ENCODE measurements around the gene RASA4B. TPM values are rescaled to one million over a fixed set of nuclear protein-coding genes. Genes with fewer than 3 reads are reported as not detected.
"Not testable (repeated sequence)": the region's sequence is repeated elsewhere in the genome, so short reads cannot be mapped to it uniquely, and the experiment has no call there.

RASA4B gene
- polyA plus RNA-seq, 6 donors from 2014 or later = 4.1 to 11.7 (median 5.6) TPM

GRCh38 chr7:102497308-102497707 lies 20.3 kb downstream of the RASA4B start:
- not testable (repeated sequence) for H3K4me1 Mint-ChIP-seq, H3K9me3 Mint-ChIP-seq

GRCh38 chr7:102496861-102497260 lies 20.7 kb downstream of the RASA4B start:
- H3K9me3 Mint-ChIP-seq; H3K4me3 Mint-ChIP-seq; H3K27me3 Mint-ChIP-seq; H3K4me1 Mint-ChIP-seq; H3K27ac Mint-ChIP-seq; H3K36me3 Mint-ChIP-seq; ATAC-seq (ENCODE audit: low read depth in 2 of 2); DNase-seq: not testable (repeated sequence)

More at GRCh38 chr7:102497308-102497707, 20.3 kb downstream of the RASA4B start:
- not testable (repeated sequence) for H3K4me3 Mint-ChIP-seq; H3K27ac Mint-ChIP-seq; DNase-seq; H3K27me3 Mint-ChIP-seq; H3K36me3 Mint-ChIP-seq; ATAC-seq (ENCODE audit: low read depth in 2 of 2)

GRCh38 chr7:102494473-102495149 lies 23.0 kb downstream of the RASA4B start:
- not testable (repeated sequence) for H3K4me1 Mint-ChIP-seq, H3K9me3 Mint-ChIP-seq, DNase-seq, H3K4me3 Mint-ChIP-seq, H3K36me3 Mint-ChIP-seq, H3K27ac Mint-ChIP-seq, H3K27me3 Mint-ChIP-seq
- ATAC-seq (ENCODE audit: low read depth in 2 of 2) = peak; percentile 76 to 77

- not testable (repeated sequence) for H3K27me3 Mint-ChIP-seq, H3K4me1 Mint-ChIP-seq, DNase-seq, H3K4me3 Mint-ChIP-seq, H3K9me3 Mint-ChIP-seq, H3K27ac Mint-ChIP-seq, H3K36me3 Mint-ChIP-seq
- ATAC-seq (ENCODE audit: low read depth in 2 of 2) = peak in 1 of 2 donors; percentile 5
Observed at GRCh38 chr7:102494026-102494425, 23.6 kb downstream of the RASA4B start.

- H3K9me3 Mint-ChIP-seq, DNase-seq, H3K4me3 Mint-ChIP-seq, H3K36me3 Mint-ChIP-seq, H3K27me3 Mint-ChIP-seq, H3K27ac Mint-ChIP-seq, H3K4me1 Mint-ChIP-seq: not testable (repeated sequence)
- peak; percentile 49 to 52 for ATAC-seq (ENCODE audit: low read depth in 2 of 2)
Observed at GRCh38 chr7:102493220-102493935, 24.2 kb downstream of the RASA4B start.

- not testable (repeated sequence) for H3K27ac Mint-ChIP-seq, H3K36me3 Mint-ChIP-seq, H3K9me3 Mint-ChIP-seq, H3K27me3 Mint-ChIP-seq, H3K4me1 Mint-ChIP-seq, H3K4me3 Mint-ChIP-seq
- DNase-seq = peak; percentile 31
- peak; percentile 29 to 37 for ATAC-seq (ENCODE audit: low read depth in 2 of 2)
Observed at GRCh38 chr7:102490529-102491075, 27.0 kb downstream of the RASA4B start.

GRCh38 chr7:102484317-102484716 lies 33.3 kb downstream of the RASA4B start:
- not testable (repeated sequence) for DNase-seq; H3K27ac Mint-ChIP-seq; H3K4me3 Mint-ChIP-seq; H3K9me3 Mint-ChIP-seq; H3K4me1 Mint-ChIP-seq; ATAC-seq (ENCODE audit: low read depth in 2 of 2); H3K36me3 Mint-ChIP-seq; H3K27me3 Mint-ChIP-seq

GRCh38 chr7:102481962-102482361 lies 35.6 kb downstream of the RASA4B start:
- not testable (repeated sequence) for DNase-seq; ATAC-seq (ENCODE audit: low read depth in 2 of 2); H3K36me3 Mint-ChIP-seq; H3K9me3 Mint-ChIP-seq; H3K4me3 Mint-ChIP-seq; H3K4me1 Mint-ChIP-seq; H3K27ac Mint-ChIP-seq; H3K27me3 Mint-ChIP-seq

GRCh38 chr7:102479982-102480637 lies 37.5 kb downstream of the RASA4B start:
- Mint-ChIP-seq H3K4me3 (peak overlapping the region in 2 of 8 donors; percentile 9 to 35), H3K27ac (peak overlapping the region in 1 of 6 donors; percentile 53)
- not testable (repeated sequence) for H3K4me1 Mint-ChIP-seq; H3K36me3 Mint-ChIP-seq; H3K27me3 Mint-ChIP-seq; DNase-seq; ATAC-seq (ENCODE audit: low read depth in 2 of 2); H3K9me3 Mint-ChIP-seq

- peak overlapping the region in 1 of 8 donors; percentile 78 for H3K4me3 Mint-ChIP-seq
- H3K36me3 Mint-ChIP-seq = not testable (repeated sequence)
Observed at GRCh38 chr7:102479209-102479584, 38.4 kb downstream of the RASA4B start.

GRCh38 chr7:102478314-102479208 lies 39.0 kb downstream of the RASA4B start, which contains the start of gene POLR2J:
Gene POLR2J, minus strand, starts transcription at chr7:102478922. Its CDS starts 62 bp downstream, at chr7:102478860.
- not testable (repeated sequence) for H3K9me3 Mint-ChIP-seq, H3K36me3 Mint-ChIP-seq, H3K4me1 Mint-ChIP-seq, H3K27me3 Mint-ChIP-seq
- Mint-ChIP-seq H3K4me3 (peak within 1 kb of the TSS; percentile 78 to 96 (median 92)), H3K27ac (peak within 1 kb of the TSS; percentile 39 to 94 (median 80))
- ATAC-seq (ENCODE audit: low read depth in 2 of 2) (peak; percentile 86 to 89), DNase-seq (peak; percentile 90)

More at GRCh38 chr7:102479209-102479584, 38.4 kb downstream of the RASA4B start:
- ATAC-seq (ENCODE audit: low read depth in 2 of 2) = peak; percentile 6 to 13
- not testable (repeated sequence) for DNase-seq, H3K4me1 Mint-ChIP-seq, H3K9me3 Mint-ChIP-seq, H3K27me3 Mint-ChIP-seq
- H3K27ac Mint-ChIP-seq = peak overlapping the region in 1 of 6 donors; percentile 77

GRCh38 chr7:102474736-102475435 lies 42.7 kb downstream of the RASA4B start:
- not testable (repeated sequence) for DNase-seq; H3K4me1 Mint-ChIP-seq; H3K4me3 Mint-ChIP-seq; H3K9me3 Mint-ChIP-seq; ATAC-seq (ENCODE audit: low read depth in 2 of 2); H3K27ac Mint-ChIP-seq; H3K36me3 Mint-ChIP-seq; H3K27me3 Mint-ChIP-seq
